ENCODE results near the gene ABCC1. TPM values are rescaled to one million over a fixed set of nuclear protein-coding genes. Genes with fewer than 3 reads are reported as not detected.

The ABCC1 gene
- total and polyA plus RNA-seq, 2 of the 8 experiments (the other 6 are each of a cell fraction or from before 2014, with no cell fraction given) = 42.6 to 66.8 TPM

DNA sequence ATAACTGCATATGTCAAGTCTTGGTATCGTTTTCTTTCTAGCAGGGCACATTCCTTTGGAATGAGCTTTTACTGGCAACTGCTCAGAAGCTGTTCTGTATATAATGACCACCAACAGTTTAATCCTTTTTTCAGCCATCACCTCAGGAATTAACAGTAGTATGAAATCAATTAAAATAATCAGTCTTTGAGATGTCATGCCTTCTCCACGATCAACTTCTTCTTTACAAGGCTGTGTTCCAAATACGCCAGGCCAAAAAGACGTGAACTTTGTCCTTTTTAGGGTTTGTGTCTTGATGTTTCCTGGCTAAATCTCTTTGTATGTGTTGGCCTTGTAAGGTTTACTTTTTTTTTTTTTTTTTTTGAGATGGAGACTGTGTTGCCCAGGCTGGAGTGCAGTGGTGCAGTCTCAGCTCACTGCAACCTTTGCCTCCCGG, 54.9 kb downstream of the ABCC1 start (continued):
- no peak for TF ChIP-seq CHD7 (IDR thresholded peaks at IDR 0.05; ENCODE audit: insufficient replicate concordance, low read length)
- TF ChIP-seq SIN3A (conservative IDR thresholded peaks at IDR 0.05 in 1 of 2, IDR thresholded peaks at IDR 0.05 in 1 of 2; ENCODE audit: low read depth in 1 of 2, low read length in 2 of 2) = no peak
- TF ChIP-seq POLR2A (IDR thresholded peaks at IDR 0.05; ENCODE audit: control extremely low read depth in 1 of 2, low read depth in 2 of 2, low read length in 2 of 2) = no peak
- no peak for TF ChIP-seq SP4 (IDR thresholded peaks at IDR 0.05; ENCODE audit: low read length)
- TF ChIP-seq CBX8 (IDR thresholded peaks at IDR 0.05; ENCODE audit: borderline replicate concordance, low read depth, low read length) = no peak
- TF ChIP-seq KDM4A (IDR thresholded peaks at IDR 0.05; ENCODE audit: low read depth, low read length, severe bottlenecking) = no peak
- TF ChIP-seq HDAC6 (IDR thresholded peaks at IDR 0.05; ENCODE audit: low read depth, low read length) = no peak
- TF ChIP-seq YY1 (IDR thresholded peaks at IDR 0.05; ENCODE audit: low read depth, low read length) = no peak
- TF ChIP-seq SP1 (IDR thresholded peaks at IDR 0.05; ENCODE audit: low read depth, low read length) = no peak
- no peak for TF ChIP-seq SAP30 (IDR thresholded peaks at IDR 0.05; ENCODE audit: insufficient read depth, insufficient replicate concordance, low read length)
